ENCODE results near the gene GMIP.

DNA sequence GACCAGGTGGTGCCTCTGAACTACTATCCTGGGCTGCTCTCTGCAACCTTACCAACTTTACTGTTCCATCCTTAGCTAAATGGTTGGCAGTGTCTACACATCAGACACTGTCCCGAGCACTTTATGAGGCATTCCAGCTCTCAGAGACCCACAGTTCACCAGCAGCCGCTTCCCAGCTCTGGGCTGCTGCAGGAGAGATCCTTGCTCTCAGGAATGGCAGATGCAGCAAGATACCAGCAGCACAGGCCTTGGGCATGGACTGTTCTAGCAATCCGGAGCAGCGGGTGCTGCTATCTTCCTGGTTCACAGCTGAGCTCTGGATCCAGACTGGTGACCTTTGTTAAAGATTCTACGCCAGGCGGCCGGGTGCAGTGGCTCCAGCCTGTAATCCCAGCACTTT lies 12.1 kb downstream of the GMIP start:
- TF ChIP-seq, protein P1, sequence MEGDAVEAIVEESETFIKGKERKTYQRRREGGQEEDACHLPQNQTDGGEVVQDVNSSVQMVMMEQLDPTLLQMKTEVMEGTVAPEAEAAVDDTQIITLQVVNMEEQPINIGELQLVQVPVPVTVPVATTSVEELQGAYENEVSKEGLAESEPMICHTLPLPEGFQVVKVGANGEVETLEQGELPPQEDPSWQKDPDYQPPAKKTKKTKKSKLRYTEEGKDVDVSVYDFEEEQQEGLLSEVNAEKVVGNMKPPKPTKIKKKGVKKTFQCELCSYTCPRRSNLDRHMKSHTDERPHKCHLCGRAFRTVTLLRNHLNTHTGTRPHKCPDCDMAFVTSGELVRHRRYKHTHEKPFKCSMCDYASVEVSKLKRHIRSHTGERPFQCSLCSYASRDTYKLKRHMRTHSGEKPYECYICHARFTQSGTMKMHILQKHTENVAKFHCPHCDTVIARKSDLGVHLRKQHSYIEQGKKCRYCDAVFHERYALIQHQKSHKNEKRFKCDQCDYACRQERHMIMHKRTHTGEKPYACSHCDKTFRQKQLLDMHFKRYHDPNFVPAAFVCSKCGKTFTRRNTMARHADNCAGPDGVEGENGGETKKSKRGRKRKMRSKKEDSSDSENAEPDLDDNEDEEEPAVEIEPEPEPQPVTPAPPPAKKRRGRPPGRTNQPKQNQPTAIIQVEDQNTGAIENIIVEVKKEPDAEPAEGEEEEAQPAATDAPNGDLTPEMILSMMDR (IDR thresholded peaks at IDR 0.05 in 8 of 11, conservative IDR thresholded peaks at IDR 0.05 in 3 of 11): no peak
- TF ChIP-seq POLR2AphosphoS5 (IDR thresholded peaks at IDR 0.05): peak in 1 of 3 donors; percentile 35
